Amygdala (tissue), 56 donors: ENCODE measurements around the gene NCOA3.
"Not testable (repeated sequence)": the region's sequence is repeated elsewhere in the genome, so short reads cannot be mapped to it uniquely, and the experiment has no call there.

Source experiments
- DNase-seq, 56 donors: peaks; one replicate each; lab custom pipeline; 2025; lab: John Stamatoyannopoulos, UW

The NCOA3 gene

GRCh38 chr20:47586649-47587294 is 85.1 kb downstream of the NCOA3 start:
- no peak for DNase-seq

GRCh38 chr20:47588158-47588557 is 86.5 kb downstream of the NCOA3 start:
- no peak for DNase-seq

- DNase-seq, result no peak
Measured at GRCh38 chr20:47591231-47591630, 89.5 kb downstream of the NCOA3 start.

DNA sequence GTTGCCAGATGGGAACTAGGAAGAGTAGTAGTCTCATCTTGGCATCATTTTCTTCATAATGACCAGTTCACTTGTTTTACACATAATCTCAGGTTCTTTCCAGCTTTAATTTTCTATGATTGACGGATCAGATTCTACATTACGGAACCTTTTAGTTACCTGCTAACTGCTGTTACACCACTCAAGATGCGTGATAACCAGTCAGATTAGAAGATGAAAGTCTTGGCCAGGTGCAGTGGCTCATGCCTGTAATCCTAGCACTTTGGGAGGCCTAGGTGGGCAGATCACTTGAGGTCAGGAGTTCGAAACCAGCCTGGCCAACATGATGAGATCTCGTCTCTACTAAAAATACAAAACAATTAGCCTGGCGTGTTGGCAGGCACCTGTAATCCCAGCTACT is 92.5 kb downstream of the NCOA3 start:
- DNase-seq, result no peak

DNA sequence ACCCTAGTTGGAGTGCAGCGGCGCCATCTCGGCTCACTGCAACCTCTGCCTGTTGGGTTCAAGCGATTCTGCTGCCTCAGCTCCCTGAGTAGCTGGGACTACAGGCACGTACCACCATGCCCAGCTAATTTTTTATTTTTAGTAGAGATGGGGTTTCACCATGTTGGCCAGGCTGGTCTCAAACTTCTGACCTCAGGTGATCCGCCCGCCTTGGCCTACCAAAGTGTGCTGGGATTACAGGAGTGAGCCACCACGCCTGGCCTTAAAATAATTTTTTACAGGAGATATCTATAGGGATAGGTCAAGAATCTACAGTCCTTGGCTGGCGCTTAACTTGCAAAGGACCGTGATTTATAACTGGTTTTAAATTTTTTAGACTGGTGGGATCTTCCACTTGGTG is 93.5 kb downstream of the NCOA3 start:
- DNase-seq, result not testable (repeated sequence)

- DNase-seq, result no peak
Measured at GRCh38 chr20:47596003-47596571, 94.4 kb downstream of the NCOA3 start.

GRCh38 chr20:47597090-47597489 is 95.4 kb downstream of the NCOA3 start:
- no peak for DNase-seq

- no peak for DNase-seq
Measured at GRCh38 chr20:47598911-47599744, 97.4 kb downstream of the NCOA3 start.

DNA sequence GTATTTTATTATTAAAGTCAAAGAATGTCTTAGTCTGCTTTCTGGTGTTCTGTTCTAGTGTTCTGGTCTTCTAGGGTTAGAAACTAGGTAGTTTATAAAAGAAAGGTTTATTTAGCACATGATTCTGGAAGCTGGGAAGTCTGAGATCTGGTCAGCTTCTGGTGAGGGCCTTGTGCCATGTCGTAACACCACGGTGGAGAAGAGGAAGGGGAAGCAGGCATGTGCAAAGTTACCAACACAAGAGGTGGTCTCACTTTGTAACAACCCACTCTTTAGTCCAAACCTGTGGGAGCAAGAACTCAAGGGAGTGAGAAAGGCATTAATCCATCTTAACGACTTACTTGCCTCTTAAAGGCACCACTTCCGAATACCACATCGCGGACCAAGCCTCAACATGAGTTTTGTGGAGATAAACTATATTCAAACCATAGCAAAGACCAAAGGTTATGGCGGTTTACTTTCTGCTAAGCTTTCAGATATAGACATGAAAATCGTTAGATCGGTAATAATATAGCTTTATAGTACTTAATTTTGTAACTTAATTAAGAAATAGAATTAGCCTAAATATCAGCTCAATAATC is 99.4 kb downstream of the NCOA3 start:
- no peak for DNase-seq

DNA sequence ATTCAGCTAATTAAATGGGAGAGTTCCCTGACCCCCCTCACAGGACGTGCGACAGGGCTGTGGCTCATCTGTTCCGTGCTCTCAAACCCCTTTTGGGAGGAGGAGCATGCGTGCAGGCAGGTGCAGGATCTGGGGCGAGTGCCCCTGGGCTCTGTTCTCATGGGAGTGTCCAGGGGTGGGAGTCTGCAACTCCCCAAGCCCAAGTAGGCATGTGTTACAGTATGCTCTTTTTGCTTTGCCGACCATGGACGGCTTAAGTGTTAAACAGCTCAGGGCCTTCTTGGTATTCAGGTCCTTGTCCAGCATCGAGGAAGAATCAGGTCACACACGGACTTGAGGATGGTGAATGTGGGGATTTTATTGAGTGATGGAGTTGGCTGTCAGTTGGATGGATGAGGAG is 101.6 kb downstream of the NCOA3 start:
- no peak for DNase-seq

DNA sequence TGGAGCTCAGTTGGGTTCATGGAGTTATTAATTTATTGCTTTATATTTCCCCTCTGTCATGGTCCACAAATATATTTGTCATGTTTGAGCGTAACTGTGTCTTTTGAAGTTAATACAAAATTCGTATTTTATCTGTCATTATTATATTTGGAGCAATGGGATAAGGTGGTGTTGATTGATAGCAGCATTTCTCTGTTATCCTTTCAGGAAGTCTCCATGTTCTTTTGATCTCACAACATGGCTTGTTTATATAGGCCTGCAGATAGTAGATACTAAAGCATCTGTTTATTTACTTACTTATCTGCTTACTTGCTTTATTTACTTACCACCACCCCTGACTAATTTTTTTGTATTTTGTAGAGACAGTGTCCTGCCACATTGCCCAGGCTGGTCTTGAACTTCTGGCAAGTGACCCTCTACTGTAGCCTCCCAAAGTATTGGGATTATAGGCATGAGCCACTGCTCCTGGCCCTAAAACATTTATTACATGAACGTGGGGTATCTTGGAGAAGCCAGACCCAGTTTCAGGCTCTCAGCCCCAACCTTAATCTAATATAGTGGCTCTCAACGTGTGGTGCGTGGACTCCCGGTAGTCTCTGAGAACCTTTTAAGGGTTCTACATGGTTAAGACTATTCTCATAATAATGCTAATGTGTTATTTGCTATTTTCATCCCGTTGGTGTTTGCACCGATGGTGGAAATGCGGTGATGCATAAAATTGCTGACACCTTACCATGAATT is 104.2 kb downstream of the NCOA3 start:
- no peak for DNase-seq

DNA sequence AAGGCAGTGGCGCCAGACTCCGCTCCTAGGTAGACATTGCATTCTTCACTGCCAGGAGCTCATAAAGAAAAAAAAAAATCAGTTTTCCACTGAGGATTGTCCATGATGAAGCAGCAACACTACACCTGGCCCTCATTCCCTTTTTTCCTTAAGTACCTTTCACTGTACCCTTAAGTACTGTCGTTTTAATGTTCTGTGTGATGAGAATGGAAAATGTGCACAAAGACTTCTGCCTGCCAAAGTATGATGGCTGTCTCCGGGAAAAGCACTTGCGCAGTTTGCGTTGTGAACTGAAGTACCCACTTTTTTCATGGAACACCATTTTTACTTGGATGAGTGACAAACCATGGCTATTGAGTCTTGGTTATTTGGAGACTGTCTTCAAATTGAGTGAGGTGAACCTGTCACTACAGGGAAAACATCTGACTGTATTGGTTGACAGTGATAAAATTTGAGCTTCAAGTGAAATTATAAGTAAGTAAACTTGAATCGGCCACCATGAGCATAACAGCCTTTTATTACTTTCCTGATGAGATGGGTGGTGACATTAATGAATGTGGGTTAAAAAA is 104.8 kb downstream of the NCOA3 start:
- DNase-seq, result no peak

- no peak for DNase-seq
Measured at GRCh38 chr20:47606983-47607613, 105.4 kb downstream of the NCOA3 start.

DNA sequence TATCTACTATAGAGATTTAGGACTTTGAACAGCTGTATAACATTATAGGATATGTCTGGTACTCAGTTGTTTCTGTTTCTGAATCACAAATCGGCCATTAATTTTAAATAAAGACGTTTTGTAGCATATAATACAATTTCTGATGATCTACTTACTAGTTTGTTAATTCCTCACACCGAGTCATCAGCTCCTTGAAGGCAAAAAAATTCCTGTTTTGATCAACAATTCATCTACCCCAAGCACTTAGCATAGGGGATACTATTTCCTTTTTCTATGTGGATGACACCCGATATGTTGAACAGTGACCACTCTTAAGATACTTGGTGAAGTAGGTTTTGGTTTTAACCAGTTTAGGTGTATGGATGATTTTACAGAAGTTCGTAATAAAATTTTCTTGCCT is 107.3 kb downstream of the NCOA3 start:
- DNase-seq, result no peak

GRCh38 chr20:47610247-47610944 is 108.7 kb downstream of the NCOA3 start:
- peak in 1 of 56 donors; percentile 12 for DNase-seq

DNA sequence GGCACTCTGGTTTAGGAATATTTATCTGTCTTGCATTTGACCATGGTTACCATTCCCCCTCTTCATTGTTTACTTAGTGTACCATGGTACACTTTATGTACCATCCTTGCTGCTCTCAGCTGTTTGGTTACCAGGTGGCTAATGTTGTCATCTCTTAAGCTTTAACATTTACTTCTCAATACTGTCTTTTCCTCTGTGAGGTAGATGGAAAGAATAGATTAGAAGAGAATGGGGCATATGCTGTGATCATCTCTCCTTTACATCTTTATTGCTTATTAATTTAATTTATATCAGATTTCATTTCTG is 109.2 kb downstream of the NCOA3 start:
- no peak for DNase-seq

- no peak for DNase-seq
Measured at GRCh38 chr20:47611785-47612184, 110.1 kb downstream of the NCOA3 start.

GRCh38 chr20:47612670-47613069 is 111.0 kb downstream of the NCOA3 start:
- no peak for DNase-seq

GRCh38 chr20:47614703-47615309 is 113.1 kb downstream of the NCOA3 start:
- DNase-seq, result no peak
